Pancreas (tissue), 10 donors: Measurements from ENCODE around the gene REV3L. TPM values are rescaled to one million over a fixed set of nuclear protein-coding genes. Genes with fewer than 3 reads are reported as not detected.
A peak's percentile ranks its signal among the peaks of the same experiment; 100 is the strongest.
"Not testable (repeated sequence)": the region's sequence is repeated elsewhere in the genome, so short reads cannot be mapped to it uniquely, and the experiment has no call there.

ENCODE experiments used
- ATAC-seq, 4 donors: fragments of 200-7000 bp; cut with Tn5 transposase; one replicate each; pipeline versions ENCODE4 v1.8.0 to v1.9.1; 2020; ENCODE audit warnings: mild to moderate bottlenecking in 4 of 4, moderate library complexity in 4 of 4
- DNase-seq, 6 donors: peaks; one replicate each; pipeline ENCODE4 v3.0.0-alpha.2; 2020
- FAIRE-seq: peaks from 2 replicates; lab custom pipeline; 2012; peaks lifted over from hg19 to GRCh38; lab: Jason Lieb, UNC
- H3K27ac ChIP-seq, 4 donors: fragments of 200-600 bp; sonication (generic); 1 replicate in 3 of 4; 2 replicates in 1 of 4; pipeline versions ENCODE4 v1.5.0 to v1.8.0; 2020
- H3K27me3 ChIP-seq, 4 donors: fragments of 200-600 bp; one replicate each; pipeline ENCODE4 v1.8.0; 2021
- H3K36me3 ChIP-seq, 3 donors: fragments of 200-600 bp; sonication (generic) in 1 of 3; one replicate each; pipeline versions ENCODE4 v1.5.0 to v1.8.0; 2020 to 2021
- H3K4me1 ChIP-seq, 3 donors: fragments of 200-600 bp; one replicate each; pipeline ENCODE4 v1.8.0; 2021
- H3K4me3 ChIP-seq, 4 donors: fragments of 200-600 bp; sonication (generic) in 2 of 4; one replicate each; pipeline versions ENCODE4 v1.5.0 to v1.8.0; 2020 to 2021
- H3K9me3 ChIP-seq, 4 donors: fragments of 200-600 bp; one replicate each; pipeline ENCODE4 v1.8.0; 2021
- CTCF ChIP-seq, 4 donors: fragments of 200-600 bp; sonication (generic) in 3 of 4; IDR thresholded peaks; one replicate each; pipeline versions ENCODE4 v1.5.0 to v1.8.0; 2021; ENCODE audit warnings: antibody characterized with exemption in 4 of 4
- WGBS, 2 donors: extraction: QIAGEN DNeasy Blood & Tissue Kit; methylation state at CpG; one replicate each; pipeline ENCODE4 v1.1.7; 2013; 5-methylcytosine and 5-hydroxymethylcytosine counted together
- intact Hi-C, 3 donors: fragments of 100-400 bp; cut with DNase I; formaldehyde crosslinking; loops; one replicate each; pipeline versions ENCODE4 v1.11.1 to v1.14.2; 2022
- polyA plus RNA-seq, 2 donors: library from polyadenylated mRNA; stranded (reverse); fragments of 200-250 nt; gene quantifications; one replicate each; pipeline ENCODE4 v1.2.3, GENCODE V29; 2013
- total RNA-seq, 6 donors: library from RNA; stranded (reverse); fragmentation: NEBNext Ultra II Directional in 4 of 6; extraction: Animal tissue kit (Norgen Biotek cat#: 25700) in 4 of 6; gene quantifications; one replicate each; pipeline versions ENCODE4 v1.2.1 to v1.2.4, GENCODE V29; 2021 to 2023
- donor health status: healthy with polysubstance abuse.
- donor health status: DM: no; HTN: no; CAD: no; lungs with moderate emphysema.
- donor health status: DM: no; HTN: no; CAD: no.
- donor health status: control.
- donor health status: control.
- donor health status: Bipolar disorder and iron deficiency.
- donor health status: DM: yes; HTN: yes; CAD: no.
- donor health status: DM: no; HTN: no; CAD: no.
- donor health status: DM: no; HTN: no; CAD: no.
- donor health status: DM: yes; HTN: yes; CAD: no.

The REV3L gene
- total and polyA plus RNA-seq, 8 donors = 6.9 to 22.0 (median 15.2) TPM

- peak; percentile 97 to 99 (median 98) for ATAC-seq
Observed at GRCh38 chr6:111259089-111259831, 223.8 kb downstream of the REV3L start.

GRCh38 chr6:111258615-111259088, 224.4 kb downstream of the REV3L start:
- Histone ChIP-seq H3K9me3 (no peaks in the 10 kb centered on the region), H3K4me3 (peak overlapping the region in 2 of 4 donors; percentile 13 to 89), H3K27me3 (no peaks in the 10 kb centered on the region), H3K36me3 (no peaks in the 10 kb centered on the region), H3K4me1 (peaks cover 0 to 9% (median 5%) of the 10 kb centered on the region in 3 donors), H3K27ac (peak overlapping the region in 3 of 4 donors; percentile 87 to 95 (median 94))
- 7 to 11% methylated on average over 18 of the region's 18 CpGs for WGBS, 2 donors
- no peak for ATAC-seq
- no peak for FAIRE-seq
- TF ChIP-seq CTCF (IDR thresholded peaks at IDR 0.05) = no peak
- intact Hi-C loops = loop anchor here in 1 of 3 donors (10.0 kb wide), 1 partner anchor 366 kb away; no protein-coding TSS in a partner anchor
- no peak for DNase-seq

More at GRCh38 chr6:111259089-111259831, 223.8 kb downstream of the REV3L start:
- H3K36me3 ChIP-seq = no peaks in the 10 kb centered on the region
- no peaks in the 10 kb centered on the region for H3K9me3 ChIP-seq
- H3K27me3 ChIP-seq = no peaks in the 10 kb centered on the region
- WGBS, 2 donors = 1% methylated on average over 58 to 59 of the region's 59 CpGs
- peak overlapping the region; percentile 84 to 95 (median 90) for H3K27ac ChIP-seq
- peaks cover 0 to 9% (median 5%) of the 10 kb centered on the region in 3 donors for H3K4me1 ChIP-seq
- intact Hi-C loops = loop anchor here in 1 of 3 donors (10.0 kb wide), 1 partner anchor 366 kb away; no protein-coding TSS in a partner anchor
- FAIRE-seq (peak; percentile 61), DNase-seq (peak; percentile 99)
- H3K4me3 ChIP-seq = peak overlapping the region; percentile 39 to 92 (median 76)
- TF ChIP-seq CTCF (IDR thresholded peaks at IDR 0.05) = peak; percentile 92 to 95 (median 94)

GRCh38 chr6:111258010-111258409, 225.0 kb downstream of the REV3L start:
- Histone ChIP-seq H3K9me3 (no peaks in the 10 kb centered on the region), H3K4me1 (peaks cover 0 to 5% (median 5%) of the 10 kb centered on the region in 3 donors), H3K27me3 (no peaks in the 10 kb centered on the region), H3K27ac (no peak overlapping the region), H3K36me3 (no peaks in the 10 kb centered on the region), H3K4me3 (no peak overlapping the region)
- ATAC-seq = no peak
- 83 to 91% methylated on average over 13 of the region's 13 CpGs for WGBS, 2 donors
- no peak for DNase-seq
- no peak for FAIRE-seq
- TF ChIP-seq CTCF (IDR thresholded peaks at IDR 0.05) = no peak
- intact Hi-C loops = loop anchor here in 1 of 3 donors (10.0 kb wide), 1 partner anchor 367 kb away; no protein-coding TSS in a partner anchor

- TF ChIP-seq CTCF (IDR thresholded peaks at IDR 0.05) = no peak
- FAIRE-seq (no peak), ATAC-seq (no peak), DNase-seq (no peak)
- H3K36me3 ChIP-seq = no peaks in the 10 kb centered on the region
- no peaks in the 10 kb centered on the region for H3K9me3 ChIP-seq
- H3K4me3 ChIP-seq = no peak overlapping the region
- H3K27me3 ChIP-seq = no peaks in the 10 kb centered on the region
- intact Hi-C loops = loop anchor here in 1 of 3 donors (10.0 kb wide), 1 partner anchor 368 kb away; no protein-coding TSS in a partner anchor
- H3K4me1 ChIP-seq = peaks cover 0 to 5% (median 5%) of the 10 kb centered on the region in 3 donors
- no peak overlapping the region for H3K27ac ChIP-seq
Observed at GRCh38 chr6:111256646-111257045, 226.4 kb downstream of the REV3L start.

- not testable (repeated sequence) for H3K9me3 ChIP-seq, H3K4me1 ChIP-seq, FAIRE-seq, DNase-seq, H3K27ac ChIP-seq, ATAC-seq, H3K4me3 ChIP-seq, H3K27me3 ChIP-seq, H3K36me3 ChIP-seq
- intact Hi-C loops = loop anchor here in 1 of 3 donors (10.0 kb wide), 1 partner anchor 369 kb away; no protein-coding TSS in a partner anchor
- WGBS, 2 donors = 1 to 6% methylated on average over 2 of the region's 2 CpGs
Observed at GRCh38 chr6:111255838-111256237, 227.2 kb downstream of the REV3L start.
